Spleen (tissue), 7 donors: Measurements from ENCODE around the gene KRT7.

Experiments
- CTCF ChIP-seq, 11 experiments: fragments of 200-600 bp in 7 of 11; fragments of 450-650 bp in 4 of 11; sonication (generic) in 4 of 11; IDR thresholded peaks in 8 of 11; conservative IDR thresholded peaks in 3 of 11; 1 replicate in 7 of 11; 2 replicates in 4 of 11; pipeline versions ENCODE4 v1.4.0 to v1.8.0; 2016 to 2021; ENCODE audit warnings: antibody characterized with exemption in 11 of 11, inconsistent platforms in 4 of 11, mild to moderate bottlenecking in 1 of 11
- POLR2A ChIP-seq, 3 donors: fragments of 450-650 bp; IDR thresholded peaks; one replicate each; pipeline ENCODE4 v1.5.1; 2017; ENCODE audit warnings: antibody characterized with exemption in 3 of 3, mild to moderate bottlenecking in 1 of 3
- POLR2AphosphoS5 ChIP-seq, 3 donors: sonication (generic); formaldehyde crosslinking; IDR thresholded peaks; one replicate each; pipeline ENCODE4 v1.5.1; 2017; ENCODE audit warnings: antibody characterized with exemption in 3 of 3
- donor health status: DM: no; HTN: no; CAD: no; lungs with moderate emphysema.
- donor health status: DM: no; HTN: no; CAD: no.
- donor health status: DM: no; HTN: no; CAD: no.

DNA sequence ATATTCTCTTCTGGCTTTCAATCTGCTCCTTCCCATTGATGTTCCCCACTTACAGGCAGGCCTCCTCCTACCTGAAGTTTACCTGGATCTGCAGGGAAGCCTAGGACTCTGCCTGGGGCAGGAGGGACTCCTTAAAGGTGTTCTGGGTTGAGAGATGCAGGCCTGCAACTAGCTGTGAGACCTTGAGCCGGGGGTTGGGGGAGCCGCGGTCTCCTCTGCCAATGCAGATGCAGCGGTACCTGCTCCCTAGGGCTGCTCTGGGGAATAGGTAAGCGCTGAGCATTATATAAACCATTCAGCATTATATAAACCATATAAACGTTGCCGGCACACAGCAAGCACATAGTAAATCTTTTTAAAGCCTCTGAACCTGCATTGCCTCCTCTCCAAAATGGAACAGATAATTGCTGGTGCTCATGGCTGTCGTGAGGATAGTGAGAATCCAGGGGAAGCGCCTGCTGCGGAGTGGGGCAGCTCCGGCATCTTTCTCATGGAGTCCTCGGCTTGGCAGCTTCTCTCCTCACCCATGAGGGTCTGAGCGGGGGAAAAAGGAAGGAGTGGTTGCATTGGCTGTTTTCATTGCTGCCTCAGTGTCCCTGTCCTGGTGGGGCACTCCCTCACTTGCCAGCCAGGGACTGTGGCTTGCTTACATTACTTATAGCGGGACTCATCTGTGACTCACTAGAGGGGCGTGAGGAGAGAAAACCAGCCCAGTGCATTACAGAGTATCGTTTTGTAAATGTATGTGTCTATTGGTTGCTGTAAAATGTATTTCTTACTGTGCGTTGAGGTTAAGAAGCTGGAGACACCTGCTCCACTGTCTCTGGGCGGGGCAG lies 28.7 kb upstream of the KRT7 start:
- no peak for TF ChIP-seq CTCF (IDR thresholded peaks at IDR 0.05 in 8 of 11, conservative IDR thresholded peaks at IDR 0.05 in 3 of 11)
- TF ChIP-seq POLR2A (IDR thresholded peaks at IDR 0.05): no peak
- no peak for TF ChIP-seq POLR2AphosphoS5 (IDR thresholded peaks at IDR 0.05)
